ENCODE data around the gene C15orf62.
A peak's percentile ranks its signal among the peaks of the same experiment; 100 is the strongest.

Gene C15orf62

DNA sequence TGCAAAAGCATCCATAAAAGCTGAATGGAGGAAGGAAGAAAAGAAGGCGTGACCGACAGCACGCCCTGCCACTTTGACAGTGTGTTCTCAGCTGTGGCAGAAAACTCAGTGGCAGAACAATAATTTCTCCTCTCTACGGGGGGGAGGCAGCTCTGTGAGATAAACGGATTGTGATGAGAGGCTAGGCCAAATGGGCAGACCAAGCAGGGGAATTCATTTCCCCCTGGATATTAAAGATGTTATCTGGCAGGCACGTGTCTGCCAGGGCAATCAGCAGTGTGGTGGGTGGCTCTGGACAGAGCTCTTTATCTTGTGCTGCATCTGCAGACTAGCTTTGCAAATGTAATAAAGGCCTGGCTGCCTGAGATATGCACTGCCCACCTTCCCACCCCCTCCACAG lies 12.8 kb upstream of the C15orf62 start:
- DNase-seq, result peak; percentile 21 to 33

DNA sequence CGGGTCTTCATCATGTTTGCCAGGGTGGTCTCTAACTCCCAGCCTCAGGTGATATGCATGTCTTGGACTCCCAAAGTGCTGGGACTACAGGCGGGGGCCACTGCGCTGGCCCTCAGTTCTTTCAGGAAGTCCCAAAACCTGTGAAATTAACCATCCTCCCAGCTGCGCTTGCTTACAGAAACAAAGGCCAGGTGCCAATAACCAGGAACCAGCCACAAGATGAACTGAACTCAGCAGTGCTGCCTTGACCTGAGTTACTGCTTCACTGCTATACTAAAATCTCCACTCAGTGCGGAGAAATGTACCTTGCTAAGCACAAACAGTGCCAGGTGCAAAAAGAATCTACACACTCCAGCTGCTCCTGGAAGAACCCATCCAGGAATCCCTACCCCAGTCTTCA lies 9.8 kb upstream of the C15orf62 start:
- no peak for DNase-seq

- peak; percentile 61 to 85 for DNase-seq
Measured at GRCh38 chr15:40762919-40763800, 6.6 kb upstream of the C15orf62 start.

DNA sequence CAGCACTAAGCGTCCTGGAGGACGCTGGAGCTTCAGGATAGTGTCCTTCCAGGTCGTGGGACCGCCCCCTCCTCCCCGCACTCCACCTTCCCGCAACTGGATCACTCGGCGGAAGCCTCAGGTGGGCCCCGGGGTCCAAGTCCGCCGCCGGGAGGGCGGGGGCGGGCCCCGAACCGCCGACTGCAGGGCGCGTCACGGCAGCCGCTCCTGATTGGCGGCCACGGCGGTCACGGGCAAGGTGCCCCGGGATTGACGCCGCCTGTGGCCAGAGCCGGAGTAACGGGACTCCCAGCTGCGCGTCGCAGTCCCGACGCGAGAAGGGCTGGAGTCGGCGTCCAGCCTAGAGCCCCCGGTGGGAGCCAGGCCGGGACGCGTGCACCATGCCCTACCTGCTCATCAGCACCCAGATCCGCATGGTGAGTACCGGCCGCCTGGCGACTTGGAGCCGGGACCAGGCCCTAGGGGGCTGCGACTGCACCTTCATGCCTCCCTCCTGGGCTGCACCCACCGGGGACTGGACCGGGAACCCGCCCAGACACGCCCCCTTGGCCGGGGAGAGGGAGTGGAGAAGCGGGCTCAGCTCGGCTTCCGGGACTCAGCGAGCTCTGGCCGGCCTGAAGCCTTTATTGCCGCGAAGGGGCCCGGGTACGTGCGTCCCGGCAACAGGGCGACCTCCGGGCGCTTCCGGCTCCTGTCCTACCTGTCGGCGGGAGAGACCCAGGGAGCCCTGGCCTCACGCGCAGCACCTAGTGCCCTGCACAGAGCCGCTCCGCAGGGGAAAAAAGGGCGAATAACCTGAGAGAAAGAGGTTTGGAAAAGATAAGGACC lies 5.8 kb upstream of the C15orf62 start, which contains the start of gene GCHFR:
TSS of gene GCHFR (plus strand) at position 268 of the 828 bp plus-strand sequence. CDS start at position 381, 113 bp downstream.
- peak; percentile 62 to 88 for DNase-seq

- DNase-seq, result peak in 1 of 2 experiments; percentile 54
Measured at GRCh38 chr15:40764629-40765103, 5.1 kb upstream of the C15orf62 start.

DNA sequence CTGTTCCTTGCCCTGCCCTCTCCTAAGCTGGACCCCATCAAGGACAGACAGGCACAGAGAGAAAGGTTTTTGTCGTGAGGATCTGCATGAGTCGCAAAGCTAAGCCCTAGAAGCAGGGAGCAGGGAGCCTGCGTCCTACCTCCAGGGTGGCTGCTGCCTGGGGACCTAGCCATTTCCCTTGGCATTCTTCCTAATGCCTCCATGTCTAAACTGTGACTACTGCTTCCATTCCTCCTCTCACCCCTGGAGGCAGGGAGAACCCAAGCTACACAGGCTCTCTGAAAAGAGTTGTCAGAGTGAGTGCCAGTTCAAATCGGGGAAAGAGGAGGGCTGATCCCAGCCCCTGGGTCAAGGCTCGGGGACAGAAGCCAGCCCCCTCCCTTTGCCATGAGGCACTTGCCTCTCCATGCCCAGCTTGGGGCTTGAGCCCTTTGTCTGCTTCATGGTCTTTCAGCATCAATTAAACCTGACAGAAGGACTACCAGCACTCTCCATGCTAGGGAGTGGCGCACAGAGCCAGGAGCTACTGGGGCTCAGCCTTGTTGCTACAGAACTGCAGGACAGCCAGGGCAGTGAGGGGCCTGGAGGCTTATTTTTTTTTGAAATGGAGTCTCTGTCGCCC lies 3.5 kb upstream of the C15orf62 start:
- DNase-seq, result no peak

- DNase-seq, result no peak
Measured at GRCh38 chr15:40766906-40767837, 2.6 kb upstream of the C15orf62 start.

GRCh38 chr15:40767838-40768500 lies 1.8 kb upstream of the C15orf62 start:
- no peak for DNase-seq

DNA sequence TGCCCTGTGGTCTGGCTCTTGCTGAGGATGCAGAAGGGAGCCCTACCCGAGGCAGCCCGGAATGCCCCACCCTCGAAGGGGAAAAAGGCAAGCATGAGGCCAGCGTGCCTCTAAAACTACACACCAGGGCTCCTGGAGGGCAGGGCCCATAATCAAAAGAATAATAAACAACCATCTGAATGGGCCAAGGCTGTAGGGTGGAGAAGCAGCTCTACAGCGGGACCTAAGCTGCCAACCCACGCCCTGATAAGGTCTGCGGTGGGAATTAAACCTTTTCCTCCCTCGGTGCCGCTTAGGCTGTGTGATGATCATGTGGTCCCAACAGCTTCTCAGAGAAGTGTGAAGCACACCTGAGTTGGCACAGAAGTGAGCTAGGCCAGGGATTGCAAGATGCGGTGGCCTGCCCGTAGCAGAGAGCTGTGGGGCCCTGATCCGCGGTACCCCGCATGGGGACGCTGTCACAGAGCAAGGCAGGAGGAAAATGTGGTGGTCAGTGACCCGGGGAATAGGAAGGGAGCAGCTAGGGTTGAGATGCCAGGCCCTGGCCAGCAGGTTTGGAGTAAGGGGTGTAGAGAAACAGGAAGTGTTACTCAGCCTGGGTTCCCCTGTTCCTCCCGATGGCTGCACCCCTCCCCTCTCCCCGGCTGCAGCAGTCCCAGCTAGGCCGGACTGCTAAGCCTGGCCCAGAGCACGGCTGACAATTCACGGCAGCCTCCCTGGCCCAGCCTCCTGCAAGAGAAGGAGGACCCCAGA lies 1.1 kb upstream of the C15orf62 start:
- DNase-seq, result no peak

DNA sequence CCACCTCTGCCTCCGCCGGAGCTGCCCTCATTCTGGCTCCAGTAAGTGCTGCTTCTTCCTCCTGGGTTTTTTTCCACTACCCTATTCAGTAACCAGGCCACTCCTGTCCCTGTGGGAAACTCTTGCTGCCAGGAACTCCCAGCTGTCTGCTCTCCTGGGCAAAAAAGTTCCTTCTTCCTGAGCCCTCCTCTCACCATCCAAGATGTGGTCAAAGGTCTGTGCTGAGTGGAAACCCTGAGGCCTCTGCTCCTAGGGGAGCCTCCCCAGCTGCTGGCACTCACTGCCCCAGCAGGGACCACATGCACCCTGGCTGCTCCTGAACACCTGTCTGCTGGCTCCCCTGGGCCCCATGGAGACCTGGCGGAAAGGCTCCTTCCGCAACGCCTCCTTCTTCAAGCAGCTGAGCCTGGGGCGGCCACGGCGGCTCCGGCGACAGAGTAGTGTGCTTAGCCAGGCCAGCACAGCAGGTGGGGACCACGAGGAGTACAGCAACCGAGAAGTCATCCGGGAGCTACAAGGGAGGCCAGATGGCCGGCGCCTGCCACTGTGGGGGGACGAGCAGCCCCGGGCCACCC lies 454 bp downstream of the C15orf62 start:
- no peak for DNase-seq

GRCh38 chr15:40771242-40771641 lies 1.5 kb downstream of the C15orf62 start:
- DNase-seq, result no peak

GRCh38 chr15:40772014-40772413 lies 2.2 kb downstream of the C15orf62 start:
- DNase-seq, result no peak

DNA sequence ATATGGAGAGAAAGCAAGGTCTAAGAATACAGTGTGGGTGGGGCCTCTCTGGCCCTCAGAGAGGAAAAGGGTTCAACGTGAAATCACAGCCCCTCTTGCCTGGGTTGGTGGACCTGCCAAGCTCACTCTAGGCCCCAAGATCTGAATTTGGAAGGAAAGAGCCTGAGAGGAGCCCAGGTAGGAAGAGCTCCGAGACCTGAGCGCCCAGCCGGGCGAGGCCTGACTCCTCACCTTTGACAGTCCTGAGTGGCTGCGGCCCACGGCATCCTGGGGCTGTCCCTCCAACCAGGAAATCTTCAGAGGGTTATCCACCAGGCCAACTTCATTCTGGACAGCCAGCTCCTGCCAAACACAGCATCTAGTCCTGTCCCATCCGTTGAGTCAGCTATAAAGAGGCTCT lies 3.7 kb downstream of the C15orf62 start:
- DNase-seq, result no peak

- no peak for DNase-seq
Measured at GRCh38 chr15:40773902-40774301, 4.1 kb downstream of the C15orf62 start.

DNA sequence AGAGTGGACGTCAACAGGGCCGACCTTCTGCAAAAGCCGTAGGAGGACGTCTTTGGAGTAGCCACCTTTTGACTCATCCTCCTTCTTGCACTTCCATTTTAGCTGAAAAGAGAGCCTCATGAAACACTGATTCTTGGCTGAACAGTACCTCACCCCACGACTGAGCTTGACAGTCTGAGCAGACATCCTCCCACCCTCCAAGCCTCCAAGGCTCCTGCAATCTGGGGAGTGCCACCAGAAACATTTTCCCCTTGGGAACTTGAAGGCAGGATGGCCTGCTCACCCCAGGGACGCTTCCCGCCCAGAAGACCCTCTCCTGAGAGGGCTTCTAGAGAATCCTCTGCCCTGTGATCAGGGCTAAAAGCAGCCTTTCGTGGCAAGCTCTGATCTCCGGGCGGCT lies 5.2 kb downstream of the C15orf62 start:
- no peak for DNase-seq

DNA sequence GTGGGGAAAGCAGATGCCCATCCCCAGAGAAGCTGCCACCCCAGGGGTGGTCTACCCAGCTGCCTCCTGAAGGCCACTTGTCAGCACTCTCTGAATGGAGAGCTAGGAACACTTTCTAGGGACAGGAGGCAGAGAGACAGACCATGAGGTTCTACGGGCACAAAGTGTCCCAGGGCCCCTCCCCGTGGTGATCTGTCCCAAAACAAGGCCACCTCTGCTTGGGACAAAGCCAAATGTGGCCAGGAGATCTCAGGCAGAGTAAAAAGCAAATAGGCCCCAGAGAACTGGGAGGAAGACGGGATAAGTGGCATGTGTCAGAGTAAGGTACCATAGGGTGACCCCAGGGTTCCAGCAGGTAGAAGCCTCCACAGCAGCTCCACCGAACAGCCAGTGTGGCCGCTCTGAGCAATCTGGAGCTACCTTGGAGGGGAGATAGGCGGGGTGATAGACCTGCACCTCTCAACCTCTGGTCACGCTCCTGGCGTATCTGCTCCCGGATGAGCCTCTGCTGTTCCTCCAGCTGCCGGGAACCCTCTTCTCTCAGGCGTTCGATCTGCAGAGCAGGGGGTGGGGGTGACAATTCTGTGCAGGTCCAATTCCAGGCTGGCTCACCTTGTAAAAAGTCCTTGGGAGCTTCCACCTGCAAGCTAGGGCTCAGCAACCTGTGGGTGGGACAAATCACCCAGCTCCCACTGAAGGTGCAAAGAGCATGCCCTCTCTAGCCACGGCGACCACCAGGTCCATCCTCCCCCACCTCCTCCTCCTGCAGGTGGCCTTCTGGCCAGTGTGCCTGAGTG lies 6.2 kb downstream of the C15orf62 start:
- no peak for DNase-seq

DNA sequence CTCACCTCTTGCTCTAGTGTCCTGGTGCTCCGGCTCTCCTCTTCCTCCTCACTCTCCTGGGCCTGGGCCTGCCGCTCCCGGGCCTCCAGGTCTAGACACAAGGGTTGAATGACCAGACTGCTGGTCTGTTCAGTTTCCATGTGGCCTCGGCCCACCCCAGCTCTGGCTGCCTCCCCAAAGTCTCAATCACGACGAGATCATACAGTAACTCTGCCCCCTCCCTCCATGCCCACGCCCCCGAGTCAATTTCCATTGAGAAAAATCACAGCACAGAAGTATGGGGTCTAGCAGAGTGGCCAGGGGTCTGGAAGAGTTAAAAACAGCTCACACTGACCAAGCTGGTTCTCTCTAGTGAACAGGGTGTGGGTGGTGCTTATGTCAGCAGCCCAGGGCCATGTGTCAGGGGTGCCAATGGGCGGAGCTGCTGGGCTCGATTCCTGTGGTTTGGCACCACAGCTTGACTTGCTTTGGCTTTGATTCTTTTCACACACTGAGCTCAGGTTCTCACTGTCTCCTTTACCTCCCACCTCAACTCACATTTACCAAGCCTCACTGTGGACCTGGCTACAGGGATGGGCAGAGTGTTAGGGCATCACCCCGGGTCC lies 6.9 kb downstream of the C15orf62 start:
- no peak for DNase-seq

- peak; percentile 75 to 93 for DNase-seq
Measured at GRCh38 chr15:40782609-40783227, 12.9 kb downstream of the C15orf62 start.

Measured in NCI-H526 (cell line).